B cell (primary cell): ENCODE results near the gene MTHFD1L. TPM values are rescaled to one million over a fixed set of nuclear protein-coding genes. Genes with fewer than 3 reads are reported as not detected.

ENCODE experiments used
- ATAC-seq: fragments of 200-7000 bp; cut with Tn5 transposase; one replicate; pipeline ENCODE4 v1.10.0; 2021; ENCODE audit warnings: low read depth, mild to moderate bottlenecking, moderate number of reproducible peaks, moderate library complexity
- CTCF ChIA-PET: fragments of 350-600 bp; sonication (Branson Sonifier 250); formaldehyde crosslinking; loops from one replicate; lab custom pipeline; 2021; ENCODE audit warnings: antibody characterized with exemption, inconsistent platforms; lab: Charles Lee
- POLR2A ChIA-PET: fragments of 350-600 bp; sonication (Branson Sonifier 250); formaldehyde crosslinking; loops from one replicate; lab custom pipeline; 2021; ENCODE audit warnings: antibody characterized with exemption; lab: Charles Lee
- DNase-seq: peaks from one replicate; pipeline ENCODE4 v3.0.0; 2013
- H2AFZ ChIP-seq: 2 replicates; pipeline ENCODE4 v1.6.1; 2012; ENCODE audit warnings: mild to moderate bottlenecking, low read depth, low read length; ENCODE audit not compliant: insufficient read depth, poor library complexity, severe bottlenecking
- H3K27ac ChIP-seq, 2 donors: 1 replicate in 1 of 2; 2 replicates in 1 of 2; pipeline ENCODE4 v1.5.1; 2012 to 2013; ENCODE audit warnings: low read length in 2 of 2, mild to moderate bottlenecking in 2 of 2, moderate library complexity in 1 of 2
- H3K27me3 ChIP-seq, 4 experiments: fragments of 200-600 bp in 1 of 4; sonication (generic) in 1 of 4; replicated peaks in 1 of 4; 1 replicate in 2 of 4; 2 replicates in 2 of 4; pipeline versions ENCODE4 v1.6.1 to v1.7.0; 2013 to 2016; ENCODE audit warnings: low read length in 3 of 4, mild to moderate bottlenecking in 2 of 4, mixed read lengths in 1 of 4, moderate library complexity in 1 of 4; ENCODE audit not compliant: insufficient read depth in 4 of 4, control insufficient read depth in 3 of 4; ENCODE audit errors: control extremely low read depth in 1 of 4
- H3K36me3 ChIP-seq, 2 experiments: replicated peaks in 1 of 2; 1 replicate in 1 of 2; 2 replicates in 1 of 2; pipeline versions ENCODE4 v1.6.1 to v1.7.1; 2013; ENCODE audit warnings: low read length in 1 of 2; ENCODE audit not compliant: insufficient read depth in 2 of 2, control insufficient read depth in 1 of 2; ENCODE audit errors: control extremely low read depth in 1 of 2, extremely low read depth in 1 of 2
- H3K4me1 ChIP-seq, 2 donors: fragments of 200-600 bp in 1 of 2; sonication (generic) in 1 of 2; 1 replicate in 1 of 2; 2 replicates in 1 of 2; pipeline versions ENCODE4 v1.5.1 to v1.6.1; 2013 to 2017; ENCODE audit warnings: low read length in 2 of 2; ENCODE audit not compliant: control insufficient read depth in 2 of 2, insufficient read depth in 2 of 2
- H3K4me2 ChIP-seq: replicated peaks from 2 replicates; pipeline ENCODE3; 2012; ENCODE audit warnings: mild to moderate bottlenecking, low read depth, low read length; ENCODE audit not compliant: poor library complexity, severe bottlenecking
- H3K4me3 ChIP-seq, 5 experiments: fragments of 200-600 bp in 1 of 5; sonication (generic) in 1 of 5; 1 replicate in 3 of 5; 2 replicates in 2 of 5; pipeline versions ENCODE4 v1.5.1 to v1.7.0; 2011 to 2016; ENCODE audit warnings: low read length in 4 of 5, mild to moderate bottlenecking in 4 of 5, low read depth in 2 of 5, control low read depth in 1 of 5, moderate library complexity in 1 of 5; ENCODE audit not compliant: insufficient read depth in 1 of 5; ENCODE audit errors: control extremely low read depth in 1 of 5, extremely low read depth in 1 of 5
- H3K79me2 ChIP-seq: fragments of 200-600 bp; sonication (generic); one replicate; pipeline ENCODE4 v1.6.0; 2016; ENCODE audit warnings: low read length; ENCODE audit not compliant: control insufficient read depth, insufficient read depth
- H3K9ac ChIP-seq: fragments of 200-600 bp; sonication (generic); 2 replicates; pipeline ENCODE4 v1.6.1; 2017; ENCODE audit warnings: mild to moderate bottlenecking, low read length, moderate library complexity
- H3K9me3 ChIP-seq, 3 donors: one replicate each; pipeline versions ENCODE4 v1.6.1 to v1.7.1; 2013; ENCODE audit warnings: low read length in 2 of 3; ENCODE audit not compliant: control insufficient read depth in 2 of 3, insufficient read depth in 1 of 3; ENCODE audit errors: control extremely low read depth in 1 of 3
- H4K20me1 ChIP-seq: 2 replicates; pipeline ENCODE4 v1.6.0; 2012; ENCODE audit warnings: mild to moderate bottlenecking, low read length; ENCODE audit not compliant: insufficient read depth, control insufficient read depth, poor library complexity, severe bottlenecking
- H3K27ac Mint-ChIP-seq: one replicate; pipeline ENCODE4 v1.8.0; 2021; ENCODE audit warnings: mixed read lengths
- H3K27me3 Mint-ChIP-seq: one replicate; pipeline ENCODE4 v1.8.0; 2021; ENCODE audit warnings: mixed read lengths
- H3K4me1 Mint-ChIP-seq: one replicate; pipeline ENCODE4 v1.8.0; 2021; ENCODE audit warnings: mixed read lengths
- H3K4me3 Mint-ChIP-seq: one replicate; pipeline ENCODE4 v1.8.0; 2021; ENCODE audit warnings: mixed read lengths
- H3K9me3 Mint-ChIP-seq: one replicate; pipeline ENCODE4 v1.8.0; 2022; ENCODE audit warnings: mixed read lengths; ENCODE audit not compliant: insufficient read depth
- EZH2 ChIP-seq: IDR thresholded peaks from 2 replicates; pipeline ENCODE4 v1.6.1; 2012; ENCODE audit warnings: borderline replicate concordance, low read depth, mild to moderate bottlenecking, moderate library complexity, low read length; ENCODE audit not compliant: insufficient read depth, poor library complexity, severe bottlenecking
- WGBS: methylation state at CpG from one replicate; pipeline ENCODE4 v1.1.5; 2013; ENCODE audit warnings: missing lambda C conversion rate; ENCODE audit not compliant: insufficient coverage; 5-methylcytosine and 5-hydroxymethylcytosine counted together
- intact Hi-C: fragments of 100-400 bp; cut with micrococcal nuclease; formaldehyde crosslinking; loops from one replicate; pipeline ENCODE4 v1.10.0; 2022
- polyA plus RNA-seq: library from polyadenylated mRNA; depleted of rRNA; stranded (reverse); fragments of >200 nt; gene quantifications from 2 replicates; pipeline ENCODE4 v1.2.3, GENCODE V29; 2012
- total RNA-seq, 2 donors: library from RNA; stranded (reverse); fragments of 120-200 nt in 1 of 2; gene quantifications; 1 replicate in 1 of 2; 2 replicates in 1 of 2; pipeline versions ENCODE4 v1.2.3 to v1.2.4, GENCODE V29; 2013 to 2022
- TF ChIP-seq, protein P1 (sequence below): fragments of 200-600 bp; IDR thresholded peaks from one replicate; pipeline ENCODE4 v1.8.0; 2022; ENCODE audit warnings: antibody characterized with exemption, mild to moderate bottlenecking

Gene MTHFD1L
- total and polyA plus RNA-seq, 2 donors (not counting 1 experiment from before 2014, with no cell fraction given): 2.9 to 16.1 TPM

DNA sequence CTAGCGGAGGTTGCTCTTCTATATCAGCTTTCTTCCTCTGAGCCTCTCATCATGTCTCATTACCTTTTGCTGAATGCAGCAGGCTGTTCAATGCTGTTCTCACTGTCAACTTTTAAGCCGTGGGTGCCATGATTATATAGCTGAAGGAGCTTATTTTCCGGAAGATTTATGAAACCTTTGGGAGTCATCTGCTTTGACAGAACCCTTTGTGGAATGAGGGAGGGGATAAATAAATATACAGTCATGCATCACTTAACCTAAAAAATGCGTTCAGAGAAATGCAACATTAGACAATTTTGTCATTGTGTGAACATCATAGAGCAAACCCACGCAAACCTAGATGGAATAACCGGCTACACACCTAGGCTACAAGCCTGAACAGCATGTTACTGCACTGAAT is 272.0 kb downstream of the MTHFD1L start:
- Histone ChIP-seq H3K4me3 (no peak overlapping the region), H4K20me1 (no peaks in the 10 kb centered on the region), H3K27me3 (no peaks in the 10 kb centered on the region), H3K4me1 (no peaks in the 10 kb centered on the region), H3K9me3 (peaks cover 0 to 18% (median 0%) of the 10 kb centered on the region in 3 donors), H3K4me2 (no peak overlapping the region), H3K9ac (no peak overlapping the region), H3K36me3 (no peaks in the 10 kb centered on the region), H3K27ac (no peak overlapping the region), H2AFZ (no peak overlapping the region), H3K79me2 (no peaks in the 10 kb centered on the region)
- no peaks in the 10 kb centered on the region for H3K9me3 Mint-ChIP-seq
- DNase-seq (no peak), ATAC-seq (no peak)
- TF ChIP-seq, protein P1, sequence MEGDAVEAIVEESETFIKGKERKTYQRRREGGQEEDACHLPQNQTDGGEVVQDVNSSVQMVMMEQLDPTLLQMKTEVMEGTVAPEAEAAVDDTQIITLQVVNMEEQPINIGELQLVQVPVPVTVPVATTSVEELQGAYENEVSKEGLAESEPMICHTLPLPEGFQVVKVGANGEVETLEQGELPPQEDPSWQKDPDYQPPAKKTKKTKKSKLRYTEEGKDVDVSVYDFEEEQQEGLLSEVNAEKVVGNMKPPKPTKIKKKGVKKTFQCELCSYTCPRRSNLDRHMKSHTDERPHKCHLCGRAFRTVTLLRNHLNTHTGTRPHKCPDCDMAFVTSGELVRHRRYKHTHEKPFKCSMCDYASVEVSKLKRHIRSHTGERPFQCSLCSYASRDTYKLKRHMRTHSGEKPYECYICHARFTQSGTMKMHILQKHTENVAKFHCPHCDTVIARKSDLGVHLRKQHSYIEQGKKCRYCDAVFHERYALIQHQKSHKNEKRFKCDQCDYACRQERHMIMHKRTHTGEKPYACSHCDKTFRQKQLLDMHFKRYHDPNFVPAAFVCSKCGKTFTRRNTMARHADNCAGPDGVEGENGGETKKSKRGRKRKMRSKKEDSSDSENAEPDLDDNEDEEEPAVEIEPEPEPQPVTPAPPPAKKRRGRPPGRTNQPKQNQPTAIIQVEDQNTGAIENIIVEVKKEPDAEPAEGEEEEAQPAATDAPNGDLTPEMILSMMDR: no peak
- no peak for TF ChIP-seq EZH2
- intact Hi-C loops: no loop called here
- peaks cover 3% of the 10 kb centered on the region for H3K27me3 Mint-ChIP-seq
- no peak overlapping the region for H3K27ac Mint-ChIP-seq
- ChIA-PET CTCF (no interaction called here), POLR2A (no interaction called here)
- WGBS: no CpG with 5 or more reads among the region's 6 CpGs
- no peaks in the 10 kb centered on the region for H3K4me1 Mint-ChIP-seq
- H3K4me3 Mint-ChIP-seq: no peak overlapping the region

DNA sequence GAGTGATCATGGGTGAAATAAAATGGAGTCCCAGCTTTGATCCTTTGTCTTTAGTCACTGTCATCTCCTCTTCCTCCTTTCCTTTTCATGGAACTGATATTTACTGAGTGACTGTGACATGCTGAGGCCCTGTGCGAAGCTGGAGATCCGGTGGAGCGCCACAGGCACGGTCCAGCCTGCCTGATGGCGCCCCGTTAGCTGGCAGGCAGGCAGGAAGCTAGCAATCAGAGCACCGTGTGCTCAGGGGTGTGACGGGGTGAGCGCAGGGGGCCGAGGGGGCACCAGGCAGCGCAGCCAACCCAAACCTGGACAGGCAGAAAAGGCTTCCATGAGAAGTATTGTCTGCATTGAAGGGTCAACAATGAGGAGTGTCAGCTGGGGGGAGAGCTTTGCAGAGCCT is 274.0 kb downstream of the MTHFD1L start:
- Histone ChIP-seq H3K79me2 (no peaks in the 10 kb centered on the region), H3K4me2 (no peak overlapping the region), H3K36me3 (no peaks in the 10 kb centered on the region), H4K20me1 (no peaks in the 10 kb centered on the region), H3K9me3 (peaks cover 0 to 8% (median 0%) of the 10 kb centered on the region in 3 donors), H3K4me1 (no peaks in the 10 kb centered on the region), H3K27ac (no peak overlapping the region), H3K4me3 (no peak overlapping the region), H3K9ac (no peak overlapping the region), H3K27me3 (no peaks in the 10 kb centered on the region), H2AFZ (no peak overlapping the region)
- Mint-ChIP-seq H3K9me3 (no peaks in the 10 kb centered on the region), H3K4me3 (no peak overlapping the region), H3K4me1 (no peaks in the 10 kb centered on the region), H3K27me3 (peaks cover 9% of the 10 kb centered on the region), H3K27ac (no peak overlapping the region)
- 87% methylated on average over 11 of the region's 11 CpGs for WGBS
- DNase-seq: no peak
- intact Hi-C loops: no loop called here
- ChIA-PET CTCF (no interaction called here), POLR2A (no interaction called here)
- no peak for ATAC-seq
- TF ChIP-seq EZH2: no peak
- TF ChIP-seq, protein P1: no peak
